HS-27A (cell line): ENCODE results near the gene ACSS1.

Source experiments
- DNase-seq: peaks from one replicate; pipeline ENCODE4 v3.0.0-alpha.2; 2012; ENCODE audit warnings: low read depth, missing footprints

ACSS1 gene

GRCh38 chr20:25058847-25059810, 1.2 kb upstream of the ACSS1 start:
- no peak for DNase-seq

GRCh38 chr20:25057234-25058050, 497 bp downstream of the ACSS1 start:
- DNase-seq, result peak; percentile 35

- no peak for DNase-seq
These were observed 1.2 kb downstream of the ACSS1 start for GRCh38 chr20:25056690-25057233.

GRCh38 chr20:25055711-25056495, 2.0 kb downstream of the ACSS1 start:
- DNase-seq, result no peak

- DNase-seq, result no peak
These were observed 2.8 kb downstream of the ACSS1 start for GRCh38 chr20:25054995-25055629.

GRCh38 chr20:25054096-25054820, 3.7 kb downstream of the ACSS1 start:
- DNase-seq, result no peak

GRCh38 chr20:25053255-25054031, 4.5 kb downstream of the ACSS1 start:
- no peak for DNase-seq

- no peak for DNase-seq
These were observed 5.4 kb downstream of the ACSS1 start for GRCh38 chr20:25052255-25053194.

GRCh38 chr20:25051386-25052155, 6.4 kb downstream of the ACSS1 start:
- no peak for DNase-seq

- DNase-seq, result no peak
These were observed 7.2 kb downstream of the ACSS1 start for GRCh38 chr20:25050501-25051350.

GRCh38 chr20:25050082-25050481, 7.9 kb downstream of the ACSS1 start:
- no peak for DNase-seq

GRCh38 chr20:25049261-25050060, 8.5 kb downstream of the ACSS1 start:
- no peak for DNase-seq

- no peak for DNase-seq
These were observed 9.4 kb downstream of the ACSS1 start for GRCh38 chr20:25048519-25048952.

- DNase-seq, result no peak
These were observed 10.2 kb downstream of the ACSS1 start for GRCh38 chr20:25047766-25048165.

GRCh38 chr20:25046736-25047666, 10.9 kb downstream of the ACSS1 start:
- DNase-seq, result no peak
